ENCODE results near the gene NGFR.
"Not testable (repeated sequence)": the region's sequence is repeated elsewhere in the genome, so short reads cannot be mapped to it uniquely, and the experiment has no call there.

- TF ChIP-seq USF2 (IDR thresholded peaks at IDR 0.05; ENCODE audit: borderline replicate concordance, low read depth, low read length); SIN3A (IDR thresholded peaks at IDR 0.05; ENCODE audit: borderline replicate concordance, low read depth, low read length); RCOR1 (IDR thresholded peaks at IDR 0.05; ENCODE audit: low read length); JUND (IDR thresholded peaks at IDR 0.05); EZH2phosphoT487 (IDR thresholded peaks at IDR 0.05; ENCODE audit: borderline replicate concordance, low read depth); MAX (IDR thresholded peaks at IDR 0.05; ENCODE audit: low read depth): not testable (repeated sequence)
- TF ChIP-seq, protein P1, sequence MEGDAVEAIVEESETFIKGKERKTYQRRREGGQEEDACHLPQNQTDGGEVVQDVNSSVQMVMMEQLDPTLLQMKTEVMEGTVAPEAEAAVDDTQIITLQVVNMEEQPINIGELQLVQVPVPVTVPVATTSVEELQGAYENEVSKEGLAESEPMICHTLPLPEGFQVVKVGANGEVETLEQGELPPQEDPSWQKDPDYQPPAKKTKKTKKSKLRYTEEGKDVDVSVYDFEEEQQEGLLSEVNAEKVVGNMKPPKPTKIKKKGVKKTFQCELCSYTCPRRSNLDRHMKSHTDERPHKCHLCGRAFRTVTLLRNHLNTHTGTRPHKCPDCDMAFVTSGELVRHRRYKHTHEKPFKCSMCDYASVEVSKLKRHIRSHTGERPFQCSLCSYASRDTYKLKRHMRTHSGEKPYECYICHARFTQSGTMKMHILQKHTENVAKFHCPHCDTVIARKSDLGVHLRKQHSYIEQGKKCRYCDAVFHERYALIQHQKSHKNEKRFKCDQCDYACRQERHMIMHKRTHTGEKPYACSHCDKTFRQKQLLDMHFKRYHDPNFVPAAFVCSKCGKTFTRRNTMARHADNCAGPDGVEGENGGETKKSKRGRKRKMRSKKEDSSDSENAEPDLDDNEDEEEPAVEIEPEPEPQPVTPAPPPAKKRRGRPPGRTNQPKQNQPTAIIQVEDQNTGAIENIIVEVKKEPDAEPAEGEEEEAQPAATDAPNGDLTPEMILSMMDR (IDR thresholded peaks at IDR 0.05), result not testable (repeated sequence)
- TF ChIP-seq, protein P2, sequence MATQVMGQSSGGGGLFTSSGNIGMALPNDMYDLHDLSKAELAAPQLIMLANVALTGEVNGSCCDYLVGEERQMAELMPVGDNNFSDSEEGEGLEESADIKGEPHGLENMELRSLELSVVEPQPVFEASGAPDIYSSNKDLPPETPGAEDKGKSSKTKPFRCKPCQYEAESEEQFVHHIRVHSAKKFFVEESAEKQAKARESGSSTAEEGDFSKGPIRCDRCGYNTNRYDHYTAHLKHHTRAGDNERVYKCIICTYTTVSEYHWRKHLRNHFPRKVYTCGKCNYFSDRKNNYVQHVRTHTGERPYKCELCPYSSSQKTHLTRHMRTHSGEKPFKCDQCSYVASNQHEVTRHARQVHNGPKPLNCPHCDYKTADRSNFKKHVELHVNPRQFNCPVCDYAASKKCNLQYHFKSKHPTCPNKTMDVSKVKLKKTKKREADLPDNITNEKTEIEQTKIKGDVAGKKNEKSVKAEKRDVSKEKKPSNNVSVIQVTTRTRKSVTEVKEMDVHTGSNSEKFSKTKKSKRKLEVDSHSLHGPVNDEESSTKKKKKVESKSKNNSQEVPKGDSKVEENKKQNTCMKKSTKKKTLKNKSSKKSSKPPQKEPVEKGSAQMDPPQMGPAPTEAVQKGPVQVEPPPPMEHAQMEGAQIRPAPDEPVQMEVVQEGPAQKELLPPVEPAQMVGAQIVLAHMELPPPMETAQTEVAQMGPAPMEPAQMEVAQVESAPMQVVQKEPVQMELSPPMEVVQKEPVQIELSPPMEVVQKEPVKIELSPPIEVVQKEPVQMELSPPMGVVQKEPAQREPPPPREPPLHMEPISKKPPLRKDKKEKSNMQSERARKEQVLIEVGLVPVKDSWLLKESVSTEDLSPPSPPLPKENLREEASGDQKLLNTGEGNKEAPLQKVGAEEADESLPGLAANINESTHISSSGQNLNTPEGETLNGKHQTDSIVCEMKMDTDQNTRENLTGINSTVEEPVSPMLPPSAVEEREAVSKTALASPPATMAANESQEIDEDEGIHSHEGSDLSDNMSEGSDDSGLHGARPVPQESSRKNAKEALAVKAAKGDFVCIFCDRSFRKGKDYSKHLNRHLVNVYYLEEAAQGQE (IDR thresholded peaks at IDR 0.05; ENCODE audit: low read depth, low read length), result not testable (repeated sequence)
These were observed 7.6 kb downstream of the NGFR start for GRCh38 chr17:49502680-49503079.
